ENCODE measurements around the gene KCNIP1. TPM values are rescaled to one million over a fixed set of nuclear protein-coding genes. Genes with fewer than 3 reads are reported as not detected.
A peak's percentile ranks its signal among the peaks of the same experiment; 100 is the strongest.

Gene KCNIP1
- total RNA-seq (not detected), total RNA-seq (0 to 0.12 (median 0) reads per million in 172 experiments)
- polyA plus RNA-seq (2013, experiment 1 of 2) = not detected
- polyA plus RNA-seq (2013, experiment 2 of 2) = 0.16 TPM

DNA sequence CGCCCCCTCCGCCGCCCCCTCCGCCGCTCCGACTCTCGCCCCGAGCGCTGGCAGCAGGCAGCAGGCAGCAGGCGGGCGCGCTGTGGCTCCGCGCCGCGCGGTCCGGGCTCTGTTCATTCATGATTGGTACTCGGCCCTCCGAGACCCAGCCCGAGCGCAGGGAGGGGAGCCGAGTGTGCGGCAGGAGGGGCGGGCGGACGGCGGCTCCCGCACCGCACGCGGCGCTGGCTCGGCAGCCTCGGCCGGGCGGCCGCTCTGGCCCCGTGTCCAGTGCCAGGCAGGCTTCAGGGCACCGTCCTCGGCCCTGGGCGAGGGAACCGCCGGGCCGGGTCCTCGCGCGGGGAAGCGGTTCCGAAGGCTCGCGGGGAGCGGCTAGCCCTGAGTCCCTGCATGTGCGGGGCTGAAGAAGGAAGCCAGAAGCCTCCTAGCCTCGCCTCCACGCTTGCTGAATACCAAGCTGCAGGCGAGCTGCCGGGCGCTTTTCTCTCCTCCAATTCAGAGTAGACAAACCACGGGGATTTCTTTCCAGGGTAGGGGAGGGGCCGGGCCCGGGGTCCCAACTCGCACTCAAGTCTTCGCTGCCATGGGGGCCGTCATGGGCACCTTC, at the start of gene KCNIP1:
TSS of gene KCNIP1 (plus strand) at position 31 of the 607 bp plus-strand sequence.
- Histone ChIP-seq H3K36me3 (ENCODE audit: insufficient read depth, low read length) (no peaks in the 10 kb centered on the region), H3K9me3 (ENCODE audit: control insufficient read depth in 1 of 2, insufficient read depth in 1 of 2, low read length in 2 of 2) (no peaks in the 10 kb centered on the region), H3K4me3 (ENCODE audit: low read length) (no peak within 1 kb of the TSS), H3K27me3 (ENCODE audit: control insufficient read depth in 1 of 2, insufficient read depth in 2 of 2, low read length in 2 of 2) (peaks cover 37 to 49% of the 10 kb centered on the region in 2 experiments), H3K27ac (ENCODE audit: low read depth in 1 of 2, low read length in 2 of 2) (no peak within 1 kb of the TSS), H3K4me1 (ENCODE audit: insufficient read depth, low read length) (no peaks in the 10 kb centered on the region)
- TF ChIP-seq, protein P1, sequence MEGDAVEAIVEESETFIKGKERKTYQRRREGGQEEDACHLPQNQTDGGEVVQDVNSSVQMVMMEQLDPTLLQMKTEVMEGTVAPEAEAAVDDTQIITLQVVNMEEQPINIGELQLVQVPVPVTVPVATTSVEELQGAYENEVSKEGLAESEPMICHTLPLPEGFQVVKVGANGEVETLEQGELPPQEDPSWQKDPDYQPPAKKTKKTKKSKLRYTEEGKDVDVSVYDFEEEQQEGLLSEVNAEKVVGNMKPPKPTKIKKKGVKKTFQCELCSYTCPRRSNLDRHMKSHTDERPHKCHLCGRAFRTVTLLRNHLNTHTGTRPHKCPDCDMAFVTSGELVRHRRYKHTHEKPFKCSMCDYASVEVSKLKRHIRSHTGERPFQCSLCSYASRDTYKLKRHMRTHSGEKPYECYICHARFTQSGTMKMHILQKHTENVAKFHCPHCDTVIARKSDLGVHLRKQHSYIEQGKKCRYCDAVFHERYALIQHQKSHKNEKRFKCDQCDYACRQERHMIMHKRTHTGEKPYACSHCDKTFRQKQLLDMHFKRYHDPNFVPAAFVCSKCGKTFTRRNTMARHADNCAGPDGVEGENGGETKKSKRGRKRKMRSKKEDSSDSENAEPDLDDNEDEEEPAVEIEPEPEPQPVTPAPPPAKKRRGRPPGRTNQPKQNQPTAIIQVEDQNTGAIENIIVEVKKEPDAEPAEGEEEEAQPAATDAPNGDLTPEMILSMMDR (IDR thresholded peaks at IDR 0.05) = no peak
- Mint-ChIP-seq H3K4me1 (ENCODE audit: low read depth) (no peaks in the 10 kb centered on the region), H3K27me3 (peaks cover 73% of the 10 kb centered on the region), H3K4me3 (peak within 1 kb of the TSS; percentile 20), H3K27ac (no peak within 1 kb of the TSS), H3K9me3 (peaks cover 2% of the 10 kb centered on the region), H3K36me3 (ENCODE audit: low read depth) (no peaks in the 10 kb centered on the region)
- intact Hi-C loops (cut with DNase I, micrococcal nuclease) = no loop called here
- ChIA-PET POLR2A (no interaction called here), CTCF (no interaction called here)
- ATAC-seq (ENCODE audit: poor library complexity) (no peak), DNase-seq (no peak)

- H3K36me3 Mint-ChIP-seq (ENCODE audit: low read depth) = no peaks in the 10 kb centered on the region
- intact Hi-C loops (cut with DNase I, micrococcal nuclease) = no loop called here
- H3K27me3 Mint-ChIP-seq = peaks cover 33% of the 10 kb centered on the region
- peaks cover 0 to 5% of the 10 kb centered on the region in 2 experiments for H3K27me3 ChIP-seq (ENCODE audit: control insufficient read depth in 1 of 2, insufficient read depth in 2 of 2, low read length in 2 of 2)
- no peaks in the 10 kb centered on the region for H3K9me3 ChIP-seq (ENCODE audit: control insufficient read depth in 1 of 2, insufficient read depth in 1 of 2, low read length in 2 of 2)
- peaks cover 8% of the 10 kb centered on the region for H3K9me3 Mint-ChIP-seq
- ATAC-seq (ENCODE audit: poor library complexity) (no peak), DNase-seq (no peak)
- H3K27ac Mint-ChIP-seq = no peak overlapping the region
- no peaks in the 10 kb centered on the region for H3K36me3 ChIP-seq (ENCODE audit: insufficient read depth, low read length)
- no peaks in the 10 kb centered on the region for H3K4me1 ChIP-seq (ENCODE audit: insufficient read depth, low read length)
- no peak overlapping the region for H3K4me3 ChIP-seq (ENCODE audit: low read length)
- CTCF ChIA-PET = no interaction called here
- no peak overlapping the region for H3K4me3 Mint-ChIP-seq
- TF ChIP-seq, protein P1 (IDR thresholded peaks at IDR 0.05) = no peak
- POLR2A ChIA-PET = no interaction called here
- H3K27ac ChIP-seq (ENCODE audit: low read depth in 1 of 2, low read length in 2 of 2) = no peak overlapping the region
- H3K4me1 Mint-ChIP-seq (ENCODE audit: low read depth) = no peaks in the 10 kb centered on the region
Observed at GRCh38 chr5:170463426-170463825, 40.4 kb upstream of the KCNIP1 start.

DNA sequence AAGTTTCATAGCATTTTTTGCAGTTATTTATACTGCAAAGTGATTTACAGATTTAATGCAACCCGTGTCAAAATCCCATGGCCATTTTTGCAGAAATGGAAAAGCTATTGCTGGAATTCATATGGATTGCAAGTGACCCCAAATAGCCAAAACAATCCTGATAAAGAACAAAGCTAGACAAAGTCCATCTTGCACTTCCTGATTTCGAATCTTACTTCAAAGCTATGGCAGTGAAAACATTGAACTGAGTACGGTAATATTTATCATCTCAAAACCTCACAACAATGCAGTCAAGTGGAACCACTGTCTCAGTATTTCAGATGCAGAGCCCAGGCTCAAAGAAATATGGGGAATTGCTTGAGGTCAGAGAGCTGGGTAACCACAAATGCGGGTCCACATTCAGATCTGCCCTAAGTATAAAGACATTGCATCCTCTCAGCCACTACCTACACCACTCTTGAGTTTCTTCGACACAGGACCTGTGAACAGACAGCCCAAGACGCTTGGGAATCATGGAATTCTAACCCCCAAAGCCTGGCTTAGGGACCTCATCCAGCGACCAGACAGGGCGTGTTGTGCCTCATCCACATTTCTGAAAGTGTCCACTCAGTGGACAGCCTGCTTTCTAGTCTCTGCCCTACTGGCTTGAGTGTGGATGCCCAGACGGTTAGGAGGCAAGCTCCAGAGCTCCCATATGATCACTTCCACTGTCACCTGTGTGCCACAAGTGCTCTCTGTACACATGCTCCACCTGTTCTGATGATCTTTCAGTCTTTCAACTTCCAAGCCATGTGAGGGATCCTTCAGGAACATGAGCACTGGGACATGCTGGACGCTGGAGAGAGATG, 39.3 kb upstream of the KCNIP1 start:
- ATAC-seq (ENCODE audit: poor library complexity) = no peak
- peaks cover 0 to 5% of the 10 kb centered on the region in 2 experiments for H3K27me3 ChIP-seq (ENCODE audit: control insufficient read depth in 1 of 2, insufficient read depth in 2 of 2, low read length in 2 of 2)
- TF ChIP-seq, protein P1 (IDR thresholded peaks at IDR 0.05) = no peak

More for the DNA sequence above, 39.3 kb upstream of the KCNIP1 start:
- intact Hi-C loops (cut with DNase I, micrococcal nuclease) = no loop called here
- Mint-ChIP-seq H3K27ac (no peak overlapping the region), H3K4me1 (ENCODE audit: low read depth) (no peaks in the 10 kb centered on the region), H3K4me3 (no peak overlapping the region), H3K27me3 (peaks cover 24% of the 10 kb centered on the region), H3K36me3 (ENCODE audit: low read depth) (no peaks in the 10 kb centered on the region), H3K9me3 (peaks cover 6% of the 10 kb centered on the region)
- Histone ChIP-seq H3K36me3 (ENCODE audit: insufficient read depth, low read length) (no peaks in the 10 kb centered on the region), H3K27ac (ENCODE audit: low read depth in 1 of 2, low read length in 2 of 2) (no peak overlapping the region), H3K9me3 (ENCODE audit: control insufficient read depth in 1 of 2, insufficient read depth in 1 of 2, low read length in 2 of 2) (no peaks in the 10 kb centered on the region), H3K4me1 (ENCODE audit: insufficient read depth, low read length) (no peaks in the 10 kb centered on the region), H3K4me3 (ENCODE audit: low read length) (no peak overlapping the region)
- CTCF ChIA-PET = no interaction called here
- DNase-seq = no peak
- POLR2A ChIA-PET = no interaction called here

Data from CD4-positive, alpha-beta T cell (primary cell).